Small intestine (tissue), 7 donors: Measurements from ENCODE around the gene AZU1. TPM values are rescaled to one million over a fixed set of nuclear protein-coding genes. Genes with fewer than 3 reads are reported as not detected.

ENCODE experiments used
- DNase-seq, 2 donors: peaks; one replicate each; pipeline versions ENCODE4 v3.0.0 to v3.0.0-alpha.2; 2013
- FAIRE-seq: peaks from 2 replicates; lab custom pipeline; 2012; peaks lifted over from hg19 to GRCh38; lab: Jason Lieb, UNC
- H3K27ac ChIP-seq, 3 donors: one replicate each; pipeline ENCODE4 v1.5.1; 2013; ENCODE audit warnings: low read length in 2 of 3, mild to moderate bottlenecking in 2 of 3, control low read depth in 1 of 3, inconsistent platforms in 1 of 3, low read depth in 1 of 3, moderate library complexity in 1 of 3
- H3K27me3 ChIP-seq, 3 donors: one replicate each; pipeline ENCODE4 v1.6.1; 2013; ENCODE audit warnings: low read length in 3 of 3, inconsistent platforms in 1 of 3; ENCODE audit not compliant: control insufficient read depth in 3 of 3, insufficient read depth in 3 of 3
- H3K36me3 ChIP-seq, 3 donors: one replicate each; pipeline ENCODE4 v1.6.1; 2013; ENCODE audit warnings: low read length in 3 of 3, inconsistent platforms in 1 of 3, low read depth in 1 of 3, mild to moderate bottlenecking in 1 of 3, moderate library complexity in 1 of 3; ENCODE audit not compliant: control insufficient read depth in 3 of 3, insufficient read depth in 2 of 3
- H3K4me1 ChIP-seq, 3 donors: one replicate each; pipeline ENCODE4 v1.6.1; 2013; ENCODE audit warnings: low read length in 2 of 3, inconsistent platforms in 1 of 3, low read depth in 1 of 3, mild to moderate bottlenecking in 1 of 3, moderate library complexity in 1 of 3; ENCODE audit not compliant: control insufficient read depth in 3 of 3, insufficient read depth in 2 of 3
- H3K4me3 ChIP-seq, 3 donors: one replicate each; pipeline ENCODE4 v1.5.1; 2013; ENCODE audit warnings: low read length in 3 of 3, control low read depth in 1 of 3, inconsistent platforms in 1 of 3, low read depth in 1 of 3, mild to moderate bottlenecking in 1 of 3, moderate library complexity in 1 of 3
- H3K9me3 ChIP-seq, 2 donors: one replicate each; pipeline ENCODE4 v1.6.1; 2013; ENCODE audit warnings: low read depth in 1 of 2, low read length in 1 of 2; ENCODE audit not compliant: control insufficient read depth in 2 of 2, insufficient read depth in 1 of 2
- WGBS, 3 donors: extraction: QIAGEN DNeasy Blood & Tissue Kit; methylation state at CpG; one replicate each; pipeline ENCODE4 v1.1.7; 2013; 5-methylcytosine and 5-hydroxymethylcytosine counted together
- polyA plus RNA-seq, 4 donors: library from polyadenylated mRNA; stranded (reverse) in 3 of 4; unstranded in 1 of 4; fragments of 200-250 nt in 3 of 4; fragments of 120-200 nt in 1 of 4; gene quantifications; one replicate each; pipeline versions ENCODE4 v1.2.1 to v1.2.3, GENCODE V29; 2013
- donor health status: healthy with polysubstance abuse.
- donor health status: control.
- donor health status: control.
- donor health status: Bipolar disorder and iron deficiency.
- donor health status: healthy.

Gene AZU1
- polyA plus RNA-seq, 4 donors = 0.22 TPM; not detected in 3

GRCh38 chr19:811506-812048 lies 16.1 kb upstream of the AZU1 start:
- H3K27me3 ChIP-seq = no peaks in the 10 kb centered on the region
- peaks cover 0 to 3% of the 10 kb centered on the region in 2 donors for H3K9me3 ChIP-seq
- no peaks in the 10 kb centered on the region for H3K4me1 ChIP-seq
- 83 to 90% (median 86%) methylated on average over 20 of the region's 20 CpGs for WGBS, 3 donors
- H3K36me3 ChIP-seq = peaks cover 33 to 84% (median 46%) of the 10 kb centered on the region in 3 donors
- H3K4me3 ChIP-seq = no peak overlapping the region
- H3K27ac ChIP-seq = no peak overlapping the region
- no peak for DNase-seq
- FAIRE-seq = no peak

GRCh38 chr19:812049-812746 lies 15.4 kb upstream of the AZU1 start:
- no peaks in the 10 kb centered on the region for H3K27me3 ChIP-seq
- peaks cover 31 to 77% (median 44%) of the 10 kb centered on the region in 3 donors for H3K36me3 ChIP-seq
- DNase-seq = no peak
- peaks cover 0 to 3% of the 10 kb centered on the region in 2 donors for H3K9me3 ChIP-seq
- H3K27ac ChIP-seq = no peak overlapping the region
- H3K4me1 ChIP-seq = no peaks in the 10 kb centered on the region
- no peak for FAIRE-seq
- 91 to 95% (median 93%) methylated on average over 62 to 80 of the region's 80 CpGs for WGBS, 3 donors
- H3K4me3 ChIP-seq = no peak overlapping the region

- H3K9me3 ChIP-seq = peaks cover 0 to 3% of the 10 kb centered on the region in 2 donors
- no peak overlapping the region for H3K27ac ChIP-seq
- no peak for FAIRE-seq
- peaks cover 28 to 74% (median 41%) of the 10 kb centered on the region in 3 donors for H3K36me3 ChIP-seq
- no peaks in the 10 kb centered on the region for H3K4me1 ChIP-seq
- no peaks in the 10 kb centered on the region for H3K27me3 ChIP-seq
- 94 to 97% (median 97%) methylated on average over 38 to 72 of the region's 72 CpGs for WGBS, 3 donors
- no peak overlapping the region for H3K4me3 ChIP-seq
- no peak for DNase-seq
These were observed 14.9 kb upstream of the AZU1 start for GRCh38 chr19:812747-813218.

- H3K4me3 ChIP-seq = no peak overlapping the region
- no peak overlapping the region for H3K27ac ChIP-seq
- no peaks in the 10 kb centered on the region for H3K4me1 ChIP-seq
- DNase-seq (no peak), FAIRE-seq (no peak)
- no peaks in the 10 kb centered on the region for H3K27me3 ChIP-seq
- peaks cover 23 to 67% (median 36%) of the 10 kb centered on the region in 3 donors for H3K36me3 ChIP-seq
- 90 to 97% (median 93%) methylated on average over 51 to 87 of the region's 87 CpGs for WGBS, 3 donors
- H3K9me3 ChIP-seq = peaks cover 0 to 3% of the 10 kb centered on the region in 2 donors
These were observed 14.2 kb upstream of the AZU1 start for GRCh38 chr19:813219-814151.

GRCh38 chr19:814152-815078 lies 13.2 kb upstream of the AZU1 start:
- Histone ChIP-seq H3K27me3 (no peaks in the 10 kb centered on the region), H3K36me3 (peaks cover 20 to 57% (median 31%) of the 10 kb centered on the region in 3 donors), H3K4me3 (no peak overlapping the region), H3K4me1 (no peaks in the 10 kb centered on the region), H3K9me3 (peaks cover 0 to 3% of the 10 kb centered on the region in 2 donors), H3K27ac (no peak overlapping the region)
- FAIRE-seq (no peak), DNase-seq (no peak)
- WGBS, 3 donors = 80 to 90% (median 85%) methylated on average over 48 to 49 of the region's 49 CpGs

GRCh38 chr19:815079-815774 lies 12.4 kb upstream of the AZU1 start:
- FAIRE-seq (no peak), DNase-seq (no peak)
- Histone ChIP-seq H3K9me3 (peaks cover 0 to 3% of the 10 kb centered on the region in 2 donors), H3K27me3 (peaks cover 0 to 3% (median 0%) of the 10 kb centered on the region in 3 donors), H3K36me3 (peaks cover 18 to 49% (median 25%) of the 10 kb centered on the region in 3 donors), H3K4me3 (no peak overlapping the region), H3K4me1 (no peaks in the 10 kb centered on the region), H3K27ac (no peak overlapping the region)
- WGBS, 3 donors = 85 to 93% (median 91%) methylated on average over 37 to 47 of the region's 47 CpGs

- no peak for DNase-seq
- peaks cover 0 to 3% of the 10 kb centered on the region in 2 donors for H3K9me3 ChIP-seq
- H3K4me1 ChIP-seq = no peaks in the 10 kb centered on the region
- peaks cover 0 to 3% (median 3%) of the 10 kb centered on the region in 3 donors for H3K27me3 ChIP-seq
- no peak for FAIRE-seq
- H3K27ac ChIP-seq = no peak overlapping the region
- 93 to 97% (median 94%) methylated on average over 10 to 13 of the region's 13 CpGs for WGBS, 3 donors
- H3K4me3 ChIP-seq = no peak overlapping the region
- peaks cover 11 to 42% (median 18%) of the 10 kb centered on the region in 3 donors for H3K36me3 ChIP-seq
These were observed 11.7 kb upstream of the AZU1 start for GRCh38 chr19:815775-816499.
